Activated CD8-positive, alpha-beta memory T cell treated with anti-CD3 and anti-CD28 coated beads, Interleukin-2, amount 50 U/mL, for 4 hours (primary cell): Measurements from ENCODE around the gene PARL.
"Not testable (repeated sequence)": the region's sequence is repeated elsewhere in the genome, so short reads cannot be mapped to it uniquely, and the experiment has no call there.

Source experiments
- DNase-seq: peaks from one replicate; pipeline ENCODE4 v3.0.0-alpha.2; 2020

PARL gene

GRCh38 chr3:183904833-183905780 lies 20.4 kb upstream of the PARL start:
- no peak for DNase-seq

GRCh38 chr3:183898028-183898431 lies 13.3 kb upstream of the PARL start:
- no peak for DNase-seq

- DNase-seq: no peak
Observed at GRCh38 chr3:183897606-183898005, 12.9 kb upstream of the PARL start.

GRCh38 chr3:183896610-183897009 lies 11.9 kb upstream of the PARL start:
- DNase-seq: no peak

- no peak for DNase-seq
Observed at GRCh38 chr3:183896184-183896583, 11.5 kb upstream of the PARL start.

GRCh38 chr3:183895774-183896173 lies 11.1 kb upstream of the PARL start:
- no peak for DNase-seq

GRCh38 chr3:183895296-183895695 lies 10.6 kb upstream of the PARL start:
- peak; percentile 27 for DNase-seq

GRCh38 chr3:183892610-183893214 lies 8.0 kb upstream of the PARL start:
- no peak for DNase-seq

GRCh38 chr3:183885766-183886165 lies 1.1 kb upstream of the PARL start:
- no peak for DNase-seq

- DNase-seq: no peak
Observed at GRCh38 chr3:183884097-183884426, 618 bp downstream of the PARL start.

- no peak for DNase-seq
Observed at GRCh38 chr3:183883291-183884096, 1.2 kb downstream of the PARL start.

GRCh38 chr3:183880121-183880520 lies 4.6 kb downstream of the PARL start:
- DNase-seq: no peak

GRCh38 chr3:183879243-183879642 lies 5.4 kb downstream of the PARL start:
- DNase-seq: no peak

- no peak for DNase-seq
Observed at GRCh38 chr3:183878071-183878470, 6.6 kb downstream of the PARL start.

GRCh38 chr3:183877227-183877626 lies 7.5 kb downstream of the PARL start:
- not testable (repeated sequence) for DNase-seq

GRCh38 chr3:183875411-183875810 lies 9.3 kb downstream of the PARL start:
- DNase-seq: no peak

- no peak for DNase-seq
Observed at GRCh38 chr3:183873914-183874313, 10.8 kb downstream of the PARL start.

GRCh38 chr3:183871541-183871940 lies 13.1 kb downstream of the PARL start:
- no peak for DNase-seq

- DNase-seq: no peak
Observed at GRCh38 chr3:183870563-183870962, 14.1 kb downstream of the PARL start.

- no peak for DNase-seq
Observed at GRCh38 chr3:183868796-183869195, 15.9 kb downstream of the PARL start.

GRCh38 chr3:183862610-183863009 lies 22.1 kb downstream of the PARL start:
- DNase-seq: no peak

GRCh38 chr3:183857863-183858262 lies 26.8 kb downstream of the PARL start:
- no peak for DNase-seq

- no peak for DNase-seq
Observed at GRCh38 chr3:183854318-183855035, 30.2 kb downstream of the PARL start.
